ENCODE data around the gene HEYL.

HEYL gene

GRCh38 chr1:39666772-39667171 is 27.3 kb upstream of the HEYL start:
- no peak overlapping the region for H3K27ac ChIP-seq (ENCODE audit: low read length)

GRCh38 chr1:39663559-39663958 is 24.1 kb upstream of the HEYL start:
- no peak overlapping the region for H3K9ac ChIP-seq (ENCODE audit: low read length in 2 of 2)
- no peak overlapping the region for H3K4me3 ChIP-seq (ENCODE audit: low read length in 2 of 2)
- no peaks in the 10 kb centered on the region for H3K4me1 ChIP-seq (ENCODE audit: control insufficient read depth, insufficient read depth, low read length)
- H3K36me3 ChIP-seq (ENCODE audit: control insufficient read depth in 2 of 2, insufficient read depth in 2 of 2, low read length in 2 of 2), result no peaks in the 10 kb centered on the region
- no peaks in the 10 kb centered on the region for H3K9me3 ChIP-seq (ENCODE audit: control insufficient read depth in 2 of 2, low read length in 2 of 2)
- H3K27me3 ChIP-seq (ENCODE audit: control insufficient read depth in 1 of 2, insufficient read depth in 2 of 2, low read length in 2 of 2), result peaks cover 2 to 6% of the 10 kb centered on the region in 2 donors
- H3K27ac ChIP-seq (ENCODE audit: low read length), result no peak overlapping the region

More at GRCh38 chr1:39666772-39667171, 27.3 kb upstream of the HEYL start:
- Histone ChIP-seq H3K27me3 (ENCODE audit: control insufficient read depth in 1 of 2, insufficient read depth in 2 of 2, low read length in 2 of 2) (peaks cover 13 to 17% of the 10 kb centered on the region in 2 donors), H3K9me3 (ENCODE audit: control insufficient read depth in 2 of 2, low read length in 2 of 2) (no peaks in the 10 kb centered on the region), H3K4me1 (ENCODE audit: control insufficient read depth, insufficient read depth, low read length) (peaks cover 10% of the 10 kb centered on the region), H3K9ac (ENCODE audit: low read length in 2 of 2) (no peak overlapping the region), H3K36me3 (ENCODE audit: control insufficient read depth in 2 of 2, insufficient read depth in 2 of 2, low read length in 2 of 2) (no peaks in the 10 kb centered on the region), H3K4me3 (ENCODE audit: low read length in 2 of 2) (no peak overlapping the region)

DNA sequence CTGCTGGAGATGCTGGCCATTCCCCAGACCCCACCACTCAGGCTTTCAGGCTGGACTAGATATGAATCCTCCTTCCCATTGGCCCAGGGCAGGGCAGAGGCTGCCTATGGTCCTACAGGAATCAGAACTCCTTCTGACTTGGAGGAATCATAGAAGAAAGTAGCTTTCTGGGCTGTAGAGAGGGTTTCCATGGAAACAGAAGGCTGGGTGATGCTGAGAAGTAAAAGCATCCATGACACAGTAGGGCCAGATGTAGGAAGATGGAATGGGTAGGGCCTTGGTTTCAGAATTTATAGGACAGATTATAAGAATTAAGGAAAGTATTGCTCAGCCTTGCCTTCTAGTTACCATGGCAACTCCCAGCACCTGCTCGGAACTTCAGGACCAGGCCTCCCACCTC is 23.4 kb upstream of the HEYL start:
- no peaks in the 10 kb centered on the region for H3K4me1 ChIP-seq (ENCODE audit: control insufficient read depth, insufficient read depth, low read length)
- no peak overlapping the region for H3K4me3 ChIP-seq (ENCODE audit: low read length in 2 of 2)
- peaks cover 0 to 2% of the 10 kb centered on the region in 2 donors for H3K27me3 ChIP-seq (ENCODE audit: control insufficient read depth in 1 of 2, insufficient read depth in 2 of 2, low read length in 2 of 2)
- no peaks in the 10 kb centered on the region for H3K9me3 ChIP-seq (ENCODE audit: control insufficient read depth in 2 of 2, low read length in 2 of 2)
- H3K9ac ChIP-seq (ENCODE audit: low read length in 2 of 2), result no peak overlapping the region
- no peak overlapping the region for H3K27ac ChIP-seq (ENCODE audit: low read length)
- H3K36me3 ChIP-seq (ENCODE audit: control insufficient read depth in 2 of 2, insufficient read depth in 2 of 2, low read length in 2 of 2), result no peaks in the 10 kb centered on the region

DNA sequence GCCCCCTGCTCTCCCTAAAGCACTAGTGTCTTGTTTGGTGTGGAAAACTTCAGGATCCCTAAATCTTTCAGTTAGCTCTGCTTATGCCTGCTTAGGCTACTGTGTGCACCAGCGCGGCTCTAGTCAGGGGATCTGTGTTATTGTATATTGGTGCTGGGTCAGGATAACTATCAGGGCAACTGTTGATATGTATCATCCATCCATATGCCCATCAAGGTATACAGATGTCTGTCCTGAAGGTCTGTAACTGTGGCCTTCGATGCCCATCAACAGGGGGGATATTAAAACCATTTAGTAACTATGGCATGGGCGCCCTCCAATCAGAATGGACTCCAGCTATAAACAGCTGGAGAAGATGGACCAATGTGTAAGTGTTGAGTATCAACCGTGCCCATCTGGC is 20.1 kb upstream of the HEYL start:
- no peaks in the 10 kb centered on the region for H3K4me1 ChIP-seq (ENCODE audit: control insufficient read depth, insufficient read depth, low read length)
- peaks cover 0 to 2% of the 10 kb centered on the region in 2 donors for H3K27me3 ChIP-seq (ENCODE audit: control insufficient read depth in 1 of 2, insufficient read depth in 2 of 2, low read length in 2 of 2)
- H3K27ac ChIP-seq (ENCODE audit: low read length), result no peak overlapping the region

GRCh38 chr1:39659110-39659509 is 19.7 kb upstream of the HEYL start:
- Histone ChIP-seq H3K27me3 (ENCODE audit: control insufficient read depth in 1 of 2, insufficient read depth in 2 of 2, low read length in 2 of 2) (peaks cover 0 to 7% of the 10 kb centered on the region in 2 donors), H3K4me3 (ENCODE audit: low read length in 2 of 2) (no peak overlapping the region), H3K9ac (ENCODE audit: low read length in 2 of 2) (no peak overlapping the region), H3K36me3 (ENCODE audit: control insufficient read depth in 2 of 2, insufficient read depth in 2 of 2, low read length in 2 of 2) (no peaks in the 10 kb centered on the region), H3K4me1 (ENCODE audit: control insufficient read depth, insufficient read depth, low read length) (no peaks in the 10 kb centered on the region), H3K27ac (ENCODE audit: low read length) (no peak overlapping the region), H3K9me3 (ENCODE audit: control insufficient read depth in 2 of 2, low read length in 2 of 2) (no peaks in the 10 kb centered on the region)

More for the DNA sequence above, 20.1 kb upstream of the HEYL start:
- no peak overlapping the region for H3K9ac ChIP-seq (ENCODE audit: low read length in 2 of 2)
- no peak overlapping the region for H3K4me3 ChIP-seq (ENCODE audit: low read length in 2 of 2)
- no peaks in the 10 kb centered on the region for H3K36me3 ChIP-seq (ENCODE audit: control insufficient read depth in 2 of 2, insufficient read depth in 2 of 2, low read length in 2 of 2)
- H3K9me3 ChIP-seq (ENCODE audit: control insufficient read depth in 2 of 2, low read length in 2 of 2), result no peaks in the 10 kb centered on the region

DNA sequence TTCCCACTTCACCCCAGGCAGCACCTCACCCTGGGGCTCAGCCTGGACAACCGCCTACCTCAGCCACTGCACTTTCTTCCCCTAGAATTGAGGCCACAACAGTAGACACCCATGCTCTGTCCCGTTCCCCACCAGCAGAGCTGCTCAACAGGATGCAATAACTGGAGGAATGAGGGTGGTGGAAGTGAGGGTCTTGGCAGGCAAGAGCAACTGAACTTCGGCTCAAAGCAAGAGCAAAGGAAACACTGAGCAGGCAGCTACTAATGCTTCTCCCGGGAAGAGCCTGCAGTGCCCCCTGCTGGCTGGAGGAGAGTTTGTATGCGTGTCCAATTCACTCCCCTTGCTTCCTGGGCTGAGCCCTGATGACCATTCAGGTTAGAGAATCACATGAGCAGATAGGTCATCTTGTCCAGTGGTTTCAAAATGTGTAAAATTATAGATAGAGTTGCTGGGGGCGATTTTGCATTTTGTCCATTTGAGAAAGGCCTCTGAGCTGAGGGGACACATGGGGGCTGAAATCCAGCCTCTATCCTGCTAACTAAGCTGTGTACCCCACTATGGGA is 18.6 kb upstream of the HEYL start:
- Histone ChIP-seq H3K9me3 (ENCODE audit: control insufficient read depth in 2 of 2, low read length in 2 of 2) (no peaks in the 10 kb centered on the region), H3K4me3 (ENCODE audit: low read length in 2 of 2) (peak overlapping the region in 1 of 2 donors; percentile 29), H3K4me1 (ENCODE audit: control insufficient read depth, insufficient read depth, low read length) (peaks cover 8% of the 10 kb centered on the region), H3K36me3 (ENCODE audit: control insufficient read depth in 2 of 2, insufficient read depth in 2 of 2, low read length in 2 of 2) (no peaks in the 10 kb centered on the region), H3K9ac (ENCODE audit: low read length in 2 of 2) (no peak overlapping the region), H3K27ac (ENCODE audit: low read length) (no peak overlapping the region), H3K27me3 (ENCODE audit: control insufficient read depth in 1 of 2, insufficient read depth in 2 of 2, low read length in 2 of 2) (peaks cover 0 to 7% of the 10 kb centered on the region in 2 donors)

GRCh38 chr1:39657402-39657801 is 18.0 kb upstream of the HEYL start:
- Histone ChIP-seq H3K27me3 (ENCODE audit: control insufficient read depth in 1 of 2, insufficient read depth in 2 of 2, low read length in 2 of 2) (peaks cover 0 to 7% of the 10 kb centered on the region in 2 donors), H3K36me3 (ENCODE audit: control insufficient read depth in 2 of 2, insufficient read depth in 2 of 2, low read length in 2 of 2) (no peaks in the 10 kb centered on the region), H3K9me3 (ENCODE audit: control insufficient read depth in 2 of 2, low read length in 2 of 2) (no peaks in the 10 kb centered on the region), H3K4me3 (ENCODE audit: low read length in 2 of 2) (no peak overlapping the region), H3K9ac (ENCODE audit: low read length in 2 of 2) (no peak overlapping the region), H3K4me1 (ENCODE audit: control insufficient read depth, insufficient read depth, low read length) (peaks cover 9% of the 10 kb centered on the region), H3K27ac (ENCODE audit: low read length) (no peak overlapping the region)

DNA sequence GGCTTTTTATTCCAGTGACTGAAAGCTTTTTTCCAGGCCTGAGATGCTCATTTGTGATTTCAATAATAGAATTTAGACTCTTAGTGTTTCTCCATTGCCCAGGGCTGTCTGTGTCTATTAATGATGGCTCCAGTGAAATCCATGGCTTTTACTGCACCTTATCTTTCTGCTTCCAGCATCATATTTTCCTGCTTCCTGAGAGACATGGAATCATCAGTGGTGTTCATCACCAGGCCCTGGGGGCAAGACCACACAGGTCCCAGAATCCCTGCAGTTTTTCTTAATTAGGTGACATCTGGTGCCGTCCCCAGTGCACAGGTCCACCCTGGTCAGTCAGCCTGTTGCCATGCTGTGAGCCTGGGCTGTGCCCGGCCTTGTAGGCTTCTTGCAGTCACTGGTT is 16.9 kb upstream of the HEYL start:
- Histone ChIP-seq H3K9ac (ENCODE audit: low read length in 2 of 2) (no peak overlapping the region), H3K36me3 (ENCODE audit: control insufficient read depth in 2 of 2, insufficient read depth in 2 of 2, low read length in 2 of 2) (no peaks in the 10 kb centered on the region), H3K27ac (ENCODE audit: low read length) (no peak overlapping the region), H3K9me3 (ENCODE audit: control insufficient read depth in 2 of 2, low read length in 2 of 2) (no peaks in the 10 kb centered on the region), H3K27me3 (ENCODE audit: control insufficient read depth in 1 of 2, insufficient read depth in 2 of 2, low read length in 2 of 2) (peaks cover 0 to 7% of the 10 kb centered on the region in 2 donors), H3K4me3 (ENCODE audit: low read length in 2 of 2) (no peak overlapping the region), H3K4me1 (ENCODE audit: control insufficient read depth, insufficient read depth, low read length) (peaks cover 9% of the 10 kb centered on the region)

- H3K4me1 ChIP-seq (ENCODE audit: control insufficient read depth, insufficient read depth, low read length), result peaks cover 9% of the 10 kb centered on the region
- no peak overlapping the region for H3K27ac ChIP-seq (ENCODE audit: low read length)
- H3K36me3 ChIP-seq (ENCODE audit: control insufficient read depth in 2 of 2, insufficient read depth in 2 of 2, low read length in 2 of 2), result no peaks in the 10 kb centered on the region
- no peak overlapping the region for H3K4me3 ChIP-seq (ENCODE audit: low read length in 2 of 2)
- H3K9ac ChIP-seq (ENCODE audit: low read length in 2 of 2), result no peak overlapping the region
- no peaks in the 10 kb centered on the region for H3K9me3 ChIP-seq (ENCODE audit: control insufficient read depth in 2 of 2, low read length in 2 of 2)
- H3K27me3 ChIP-seq (ENCODE audit: control insufficient read depth in 1 of 2, insufficient read depth in 2 of 2, low read length in 2 of 2), result peaks cover 0 to 7% of the 10 kb centered on the region in 2 donors
Observed at GRCh38 chr1:39655578-39656268, 16.3 kb upstream of the HEYL start.

DNA sequence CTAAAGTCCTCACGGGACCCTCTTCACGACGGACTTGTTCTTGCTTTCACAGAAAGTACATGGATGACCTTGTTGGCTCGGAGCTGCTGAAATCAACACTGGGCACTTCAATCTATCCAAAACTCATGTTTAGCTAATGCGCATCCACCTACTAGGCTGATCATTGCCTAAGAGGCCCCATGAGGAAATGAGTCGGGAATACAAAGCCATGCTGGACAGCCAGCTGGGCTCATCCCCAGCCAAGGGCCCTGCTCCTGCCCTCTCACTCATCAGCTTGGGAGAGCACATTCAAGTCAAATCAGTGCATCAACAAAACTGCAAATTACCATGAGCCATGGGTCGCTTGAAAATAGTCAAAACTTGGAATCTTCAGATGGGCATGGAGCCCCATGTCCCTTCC is 14.8 kb upstream of the HEYL start:
- Histone ChIP-seq H3K27me3 (ENCODE audit: control insufficient read depth in 1 of 2, insufficient read depth in 2 of 2, low read length in 2 of 2) (peaks cover 0 to 7% of the 10 kb centered on the region in 2 donors), H3K4me3 (ENCODE audit: low read length in 2 of 2) (no peak overlapping the region), H3K27ac (ENCODE audit: low read length) (no peak overlapping the region), H3K4me1 (ENCODE audit: control insufficient read depth, insufficient read depth, low read length) (peaks cover 9% of the 10 kb centered on the region), H3K36me3 (ENCODE audit: control insufficient read depth in 2 of 2, insufficient read depth in 2 of 2, low read length in 2 of 2) (no peaks in the 10 kb centered on the region), H3K9ac (ENCODE audit: low read length in 2 of 2) (no peak overlapping the region), H3K9me3 (ENCODE audit: control insufficient read depth in 2 of 2, low read length in 2 of 2) (no peaks in the 10 kb centered on the region)

DNA sequence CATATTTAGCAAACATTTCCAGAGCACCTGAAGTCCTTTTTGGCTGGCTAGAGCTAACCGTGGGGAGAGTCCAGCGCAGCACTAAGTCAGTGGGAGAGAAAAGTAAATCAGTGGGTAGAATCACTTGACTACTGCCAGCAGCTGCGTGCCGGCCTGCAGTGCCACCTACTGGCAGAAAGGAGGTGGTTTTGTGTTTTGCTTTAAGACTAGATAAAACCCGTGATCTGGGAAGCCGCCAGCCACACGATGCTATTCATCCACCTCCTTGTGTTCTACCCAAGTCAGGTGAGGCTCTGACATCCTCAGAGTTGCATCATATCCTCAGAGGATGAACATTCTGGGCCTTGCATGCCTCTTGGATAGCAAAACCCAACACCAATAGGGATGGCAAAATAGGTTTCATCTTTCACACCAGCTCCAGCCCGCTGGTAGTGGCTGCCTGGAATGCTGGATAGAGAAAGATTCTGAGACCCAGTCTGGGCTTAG is 14.1 kb upstream of the HEYL start:
- H3K9ac ChIP-seq (ENCODE audit: low read length in 2 of 2), result no peak overlapping the region
- H3K9me3 ChIP-seq (ENCODE audit: control insufficient read depth in 2 of 2, low read length in 2 of 2), result no peaks in the 10 kb centered on the region
- H3K36me3 ChIP-seq (ENCODE audit: control insufficient read depth in 2 of 2, insufficient read depth in 2 of 2, low read length in 2 of 2), result no peaks in the 10 kb centered on the region
- peaks cover 9% of the 10 kb centered on the region for H3K4me1 ChIP-seq (ENCODE audit: control insufficient read depth, insufficient read depth, low read length)
- H3K27me3 ChIP-seq (ENCODE audit: control insufficient read depth in 1 of 2, insufficient read depth in 2 of 2, low read length in 2 of 2), result peaks cover 0 to 6% of the 10 kb centered on the region in 2 donors
- peak overlapping the region in 1 of 2 donors; percentile 35 for H3K4me3 ChIP-seq (ENCODE audit: low read length in 2 of 2)
- no peak overlapping the region for H3K27ac ChIP-seq (ENCODE audit: low read length)

Measured in stomach smooth muscle (tissue), 2 donors.